ENCODE data around the gene SAT1. TPM values are rescaled to one million over a fixed set of nuclear protein-coding genes. Genes with fewer than 3 reads are reported as not detected.

SAT1 gene
- total and polyA plus RNA-seq, 10 of the 15 experiments (the other 5 are each of a cell fraction or from before 2014, with no cell fraction given): 42.2 to 234 (median 60.4) TPM

- peaks cover 6% of the 10 kb centered on the region for H3K4me1 ChIP-seq (ENCODE audit: control insufficient read depth, insufficient read depth, low read length)
- POLR2A ChIA-PET: interaction anchor here (0.6 to 2.4 kb wide), 2 partner anchors 8 to 27 kb away, joined by 3 to 9 read pairs; partner anchors contain the start of gene ACOT9
- no TSS peak for BruUV-seq (replicated peaks)
- intact Hi-C loops (cut with micrococcal nuclease; ENCODE audit: unreplicated experiment): no loop called here
- no peak overlapping the region for H3K27ac ChIP-seq (ENCODE audit: control insufficient read depth, insufficient read depth)
- no peaks in the 10 kb centered on the region for H3K36me3 ChIP-seq (ENCODE audit: control insufficient read depth in 2 of 2, insufficient read depth in 2 of 2, low read length in 1 of 2)
- no peaks in the 10 kb centered on the region for H4K20me1 ChIP-seq (ENCODE audit: control insufficient read depth, insufficient read depth)
- H3K4me3 ChIP-seq: no peak overlapping the region
- H3K27me3 ChIP-seq (replicated peaks in 1 of 2; ENCODE audit: control insufficient read depth in 2 of 2, insufficient read depth in 2 of 2, low read length in 1 of 2): no peaks in the 10 kb centered on the region
- no peak overlapping the region for H2AFZ ChIP-seq (ENCODE audit: control insufficient read depth, low read depth, low read length)
- CTCF ChIA-PET: interaction anchor here (1.4 to 4.8 kb wide), 2 partner anchors 46 to 166 kb away, joined by 3 to 21 read pairs; no protein-coding TSS in a partner anchor
- in situ Hi-C loops (cut with MboI): no loop called here
- FAIRE-seq (no peak), DNase-seq (ENCODE audit: low read depth, low spot score) (no peak), ATAC-seq (no peak)
- 77% methylated on average over 3 of the region's 3 CpGs for WGBS (ENCODE audit: insufficient coverage, insufficient replicate concordance, low lambda C conversion rate, missing lambda C conversion rate)
- no peak overlapping the region for H3K4me2 ChIP-seq (ENCODE audit: control insufficient read depth, insufficient read depth)
- TF ChIP-seq NBN (IDR thresholded peaks at IDR 0.05) (no peak), TCF3 (IDR thresholded peaks at IDR 0.05; ENCODE audit: borderline replicate concordance, insufficient read depth, low read depth, low read length) (no peak), SMC3 (IDR thresholded peaks at IDR 0.05; ENCODE audit: borderline replicate concordance, low read length) (no peak)
- H3K79me2 ChIP-seq (ENCODE audit: control insufficient read depth, insufficient read depth, low read length): peaks cover 4% of the 10 kb centered on the region
- RAD21 ChIA-PET (ENCODE audit: unreplicated experiment): interaction anchor here (0.6 to 1.3 kb wide), 2 partner anchors 18 to 166 kb away, joined by 3 to 4 read pairs; no protein-coding TSS in a partner anchor
- no peak overlapping the region for H3K9ac ChIP-seq (ENCODE audit: control insufficient read depth, insufficient read depth, low read length)
- H3K9me3 ChIP-seq (replicated peaks; ENCODE audit: control insufficient read depth, insufficient read depth, low read length): no peaks in the 10 kb centered on the region; the same call in 1 of the 3 replicates
- SMC1A ChIA-PET (ENCODE audit: uncharacterized antibody, unreplicated experiment): interaction anchor here (1.6 kb wide), 1 partner anchor 166 kb away, joined by 8 read pairs; no protein-coding TSS in a partner anchor
These were observed 46.9 kb upstream of the SAT1 start for GRCh38 chrX:23736030-23736429.

GRCh38 chrX:23737413-23737812, 45.6 kb upstream of the SAT1 start:
- intact Hi-C loops (cut with micrococcal nuclease; ENCODE audit: unreplicated experiment): no loop called here
- ChIA-PET RAD21 (ENCODE audit: unreplicated experiment) (no interaction called here), SMC1A (ENCODE audit: uncharacterized antibody, unreplicated experiment) (interaction anchor here (0.9 kb wide), 1 partner anchor 169 kb away, joined by 3 read pairs; no protein-coding TSS in a partner anchor), POLR2A (interaction anchor here (0.7 kb wide), 1 partner anchor 47 kb away, joined by 4 read pairs; no protein-coding TSS in a partner anchor), CTCF (interaction anchor here (1.1 to 4.8 kb wide), 2 partner anchors 22 to 164 kb away, joined by 3 to 21 read pairs; no protein-coding TSS in a partner anchor)
- in situ Hi-C loops (cut with MboI): no loop called here
- no peak overlapping the region for H2AFZ ChIP-seq (ENCODE audit: control insufficient read depth, low read depth, low read length)
- H3K9ac ChIP-seq (ENCODE audit: control insufficient read depth, insufficient read depth, low read length): no peak overlapping the region
- H3K27me3 ChIP-seq (replicated peaks in 1 of 2; ENCODE audit: control insufficient read depth in 2 of 2, insufficient read depth in 2 of 2, low read length in 1 of 2): no peaks in the 10 kb centered on the region
- H3K9me3 ChIP-seq (replicated peaks; ENCODE audit: control insufficient read depth, insufficient read depth, low read length): no peaks in the 10 kb centered on the region; the same call in 2 of the 3 replicates
- FAIRE-seq (no peak), DNase-seq (ENCODE audit: low read depth, low spot score) (no peak), ATAC-seq (peak; percentile 5; the same call in 2 of the 3 replicates)
- H3K4me2 ChIP-seq (ENCODE audit: control insufficient read depth, insufficient read depth): no peak overlapping the region
- BruUV-seq (replicated peaks): no TSS peak
- H3K79me2 ChIP-seq (ENCODE audit: control insufficient read depth, insufficient read depth, low read length): peaks cover 16% of the 10 kb centered on the region
- H4K20me1 ChIP-seq (ENCODE audit: control insufficient read depth, insufficient read depth): no peaks in the 10 kb centered on the region
- H3K27ac ChIP-seq (ENCODE audit: control insufficient read depth, insufficient read depth): no peak overlapping the region
- no peaks in the 10 kb centered on the region for H3K36me3 ChIP-seq (ENCODE audit: control insufficient read depth in 2 of 2, insufficient read depth in 2 of 2, low read length in 1 of 2)
- peaks cover 6% of the 10 kb centered on the region for H3K4me1 ChIP-seq (ENCODE audit: control insufficient read depth, insufficient read depth, low read length)
- no peak overlapping the region for H3K4me3 ChIP-seq
- TF ChIP-seq NFYA (IDR thresholded peaks at IDR 0.05; ENCODE audit: borderline replicate concordance, low read depth, low read length) (no peak), ETV6 (conservative IDR thresholded peaks at IDR 0.05 in 1 of 2, IDR thresholded peaks at IDR 0.05 in 1 of 2; ENCODE audit: borderline replicate concordance in 1 of 2, low read depth in 1 of 2) (no peak), SIX5 (IDR thresholded peaks at IDR 0.05; ENCODE audit: low read depth, low read length, severe bottlenecking) (no peak), BMI1 (IDR thresholded peaks at IDR 0.05; ENCODE audit: borderline replicate concordance) (no peak), LARP7 (IDR thresholded peaks at IDR 0.05) (no peak), JUND (IDR thresholded peaks at IDR 0.05; ENCODE audit: low read depth, low read length) (no peak), NBN (IDR thresholded peaks at IDR 0.05) (no peak), IRF5 (IDR thresholded peaks at IDR 0.05; ENCODE audit: borderline replicate concordance) (no peak)
